Measurements from ENCODE around the gene GTPBP3. TPM values are rescaled to one million over a fixed set of nuclear protein-coding genes. Genes with fewer than 3 reads are reported as not detected.
A peak's percentile ranks its signal among the peaks of the same experiment; 100 is the strongest.

The GTPBP3 gene
- total and polyA plus RNA-seq, 9 of the 15 experiments (the other 6 are each of a cell fraction or from before 2014, with no cell fraction given): 4.9 to 124 (median 22.6) TPM

DNA sequence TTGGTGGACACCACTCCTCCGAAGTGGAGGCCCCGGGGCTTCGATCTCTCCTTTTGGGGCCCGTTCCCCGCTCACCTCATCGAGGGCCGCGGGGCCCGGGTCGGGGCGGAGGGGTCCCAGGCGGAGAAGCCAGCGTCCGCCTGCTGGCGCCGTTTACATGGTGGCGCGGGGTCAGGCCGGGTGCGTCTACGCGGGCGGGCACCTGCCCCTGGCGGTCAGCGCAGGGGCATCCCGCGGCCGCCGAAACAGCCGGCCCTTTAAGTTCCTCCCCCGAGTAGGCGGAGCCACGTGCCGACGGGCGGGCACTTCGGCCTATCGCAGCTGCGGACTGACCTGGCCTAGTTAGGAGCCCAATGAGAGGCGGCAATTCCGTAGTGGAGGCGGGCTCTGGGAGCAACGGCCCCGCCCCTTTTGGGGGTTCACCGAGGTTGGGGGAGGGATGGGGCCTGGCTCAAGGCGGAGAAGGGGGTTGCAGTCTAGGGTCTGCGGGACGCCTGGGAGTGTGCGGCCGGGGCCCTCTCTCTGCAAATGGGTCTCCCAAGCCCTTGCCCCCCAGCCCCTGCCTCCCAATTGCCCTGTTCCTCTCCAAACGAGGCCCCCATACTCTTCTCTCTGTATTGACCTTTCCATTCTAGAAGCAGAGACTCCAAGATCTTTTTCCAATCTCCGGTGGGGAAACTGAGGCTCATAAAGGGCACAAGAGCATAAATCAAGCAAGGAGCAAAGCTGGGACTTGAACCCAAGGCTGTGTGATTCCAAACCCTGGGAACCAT, 34.0 kb upstream of the GTPBP3 start, which contains the start of gene ABHD8 (continued):
- TF ChIP-seq, protein P1, sequence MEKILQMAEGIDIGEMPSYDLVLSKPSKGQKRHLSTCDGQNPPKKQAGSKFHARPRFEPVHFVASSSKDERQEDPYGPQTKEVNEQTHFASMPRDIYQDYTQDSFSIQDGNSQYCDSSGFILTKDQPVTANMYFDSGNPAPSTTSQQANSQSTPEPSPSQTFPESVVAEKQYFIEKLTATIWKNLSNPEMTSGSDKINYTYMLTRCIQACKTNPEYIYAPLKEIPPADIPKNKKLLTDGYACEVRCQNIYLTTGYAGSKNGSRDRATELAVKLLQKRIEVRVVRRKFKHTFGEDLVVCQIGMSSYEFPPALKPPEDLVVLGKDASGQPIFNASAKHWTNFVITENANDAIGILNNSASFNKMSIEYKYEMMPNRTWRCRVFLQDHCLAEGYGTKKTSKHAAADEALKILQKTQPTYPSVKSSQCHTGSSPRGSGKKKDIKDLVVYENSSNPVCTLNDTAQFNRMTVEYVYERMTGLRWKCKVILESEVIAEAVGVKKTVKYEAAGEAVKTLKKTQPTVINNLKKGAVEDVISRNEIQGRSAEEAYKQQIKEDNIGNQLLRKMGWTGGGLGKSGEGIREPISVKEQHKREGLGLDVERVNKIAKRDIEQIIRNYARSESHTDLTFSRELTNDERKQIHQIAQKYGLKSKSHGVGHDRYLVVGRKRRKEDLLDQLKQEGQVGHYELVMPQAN (IDR thresholded peaks at IDR 0.05; ENCODE audit: borderline replicate concordance): no peak
- TF ChIP-seq ZFP91 (CRISPR knock-in tag; IDR thresholded peaks at IDR 0.05): peak; percentile 94
- TF ChIP-seq MEF2A (IDR thresholded peaks at IDR 0.05; ENCODE audit: control insufficient read depth, low read depth, low read length): no peak
- peak; percentile 51 for TF ChIP-seq U2AF1 (optimal IDR thresholded peaks at IDR 0.05; ENCODE audit: low read depth, low read length)
- TF ChIP-seq, protein P2, sequence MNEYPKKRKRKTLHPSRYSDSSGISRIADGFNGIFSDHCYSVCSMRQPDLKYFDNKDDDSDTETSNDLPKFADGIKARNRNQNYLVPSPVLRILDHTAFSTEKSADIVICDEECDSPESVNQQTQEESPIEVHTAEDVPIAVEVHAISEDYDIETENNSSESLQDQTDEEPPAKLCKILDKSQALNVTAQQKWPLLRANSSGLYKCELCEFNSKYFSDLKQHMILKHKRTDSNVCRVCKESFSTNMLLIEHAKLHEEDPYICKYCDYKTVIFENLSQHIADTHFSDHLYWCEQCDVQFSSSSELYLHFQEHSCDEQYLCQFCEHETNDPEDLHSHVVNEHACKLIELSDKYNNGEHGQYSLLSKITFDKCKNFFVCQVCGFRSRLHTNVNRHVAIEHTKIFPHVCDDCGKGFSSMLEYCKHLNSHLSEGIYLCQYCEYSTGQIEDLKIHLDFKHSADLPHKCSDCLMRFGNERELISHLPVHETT (CRISPR knock-in tag; conservative IDR thresholded peaks at IDR 0.05 in 1 of 2, IDR thresholded peaks at IDR 0.05 in 1 of 2): no peak
- peak; percentile 82 to 84 for TF ChIP-seq NRF1 (conservative IDR thresholded peaks at IDR 0.05 in 1 of 2, IDR thresholded peaks at IDR 0.05 in 1 of 2)
- TF ChIP-seq IRF9 (tag; IDR thresholded peaks at IDR 0.05): no peak
- TF ChIP-seq BRD9 (IDR thresholded peaks at IDR 0.05; ENCODE audit: low read depth, partially characterized antibody): no peak
- TF ChIP-seq THRAP3 (IDR thresholded peaks at IDR 0.05; ENCODE audit: borderline replicate concordance): no peak
- no peak for TF ChIP-seq ZNF75A (CRISPR knock-in tag; IDR thresholded peaks at IDR 0.05)
- TF ChIP-seq, protein P3, sequence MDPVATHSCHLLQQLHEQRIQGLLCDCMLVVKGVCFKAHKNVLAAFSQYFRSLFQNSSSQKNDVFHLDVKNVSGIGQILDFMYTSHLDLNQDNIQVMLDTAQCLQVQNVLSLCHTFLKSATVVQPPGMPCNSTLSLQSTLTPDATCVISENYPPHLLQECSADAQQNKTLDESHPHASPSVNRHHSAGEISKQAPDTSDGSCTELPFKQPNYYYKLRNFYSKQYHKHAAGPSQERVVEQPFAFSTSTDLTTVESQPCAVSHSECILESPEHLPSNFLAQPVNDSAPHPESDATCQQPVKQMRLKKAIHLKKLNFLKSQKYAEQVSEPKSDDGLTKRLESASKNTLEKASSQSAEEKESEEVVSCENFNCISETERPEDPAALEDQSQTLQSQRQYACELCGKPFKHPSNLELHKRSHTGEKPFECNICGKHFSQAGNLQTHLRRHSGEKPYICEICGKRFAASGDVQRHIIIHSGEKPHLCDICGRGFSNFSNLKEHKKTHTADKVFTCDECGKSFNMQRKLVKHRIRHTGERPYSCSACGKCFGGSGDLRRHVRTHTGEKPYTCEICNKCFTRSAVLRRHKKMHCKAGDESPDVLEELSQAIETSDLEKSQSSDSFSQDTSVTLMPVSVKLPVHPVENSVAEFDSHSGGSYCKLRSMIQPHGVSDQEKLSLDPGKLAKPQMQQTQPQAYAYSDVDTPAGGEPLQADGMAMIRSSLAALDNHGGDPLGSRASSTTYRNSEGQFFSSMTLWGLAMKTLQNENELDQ (CRISPR knock-in tag; IDR thresholded peaks at IDR 0.05; ENCODE audit: borderline replicate concordance): no peak
- TF ChIP-seq ATF4 (CRISPR knock-in tag; IDR thresholded peaks at IDR 0.05): no peak
- no peak for TF ChIP-seq TAF1 (IDR thresholded peaks at IDR 0.05; ENCODE audit: control insufficient read depth, extremely low read depth, insufficient read depth, low read length, severe bottlenecking)
- no peak for TF ChIP-seq ZNF589 (CRISPR knock-in tag; IDR thresholded peaks at IDR 0.05; ENCODE audit: low read depth)
